ENCODE measurements around the gene EIF3F.
"Not testable (repeated sequence)": the region's sequence is repeated elsewhere in the genome, so short reads cannot be mapped to it uniquely, and the experiment has no call there.

Gene EIF3F

DNA sequence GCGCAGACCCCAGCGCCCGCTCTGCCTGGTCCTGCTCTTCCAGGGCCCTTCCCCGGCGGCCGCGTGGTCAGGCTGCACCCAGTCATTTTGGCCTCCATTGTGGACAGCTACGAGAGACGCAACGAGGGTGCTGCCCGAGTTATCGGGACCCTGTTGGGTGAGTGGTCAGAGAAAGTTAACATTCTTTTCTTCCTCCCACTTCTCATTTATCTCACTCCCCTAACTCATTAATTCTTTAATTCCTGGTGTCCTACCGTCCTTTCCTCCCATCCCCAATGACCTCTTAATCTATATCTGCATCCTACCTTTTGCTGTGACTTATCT is 385 bp downstream of the EIF3F start:
- DNase-seq (ENCODE audit: low read depth in 2 of 2) = not testable (repeated sequence)

GRCh38 chr11:7994581-7995278 is 7.6 kb downstream of the EIF3F start:
- DNase-seq (ENCODE audit: low read depth in 2 of 2) = no peak

- DNase-seq (ENCODE audit: low read depth in 2 of 2) = no peak
These were observed 12.7 kb downstream of the EIF3F start for GRCh38 chr11:7999795-8000194.

- DNase-seq (ENCODE audit: low read depth in 2 of 2) = no peak
These were observed 13.3 kb downstream of the EIF3F start for GRCh38 chr11:8000390-8000789.

DNA sequence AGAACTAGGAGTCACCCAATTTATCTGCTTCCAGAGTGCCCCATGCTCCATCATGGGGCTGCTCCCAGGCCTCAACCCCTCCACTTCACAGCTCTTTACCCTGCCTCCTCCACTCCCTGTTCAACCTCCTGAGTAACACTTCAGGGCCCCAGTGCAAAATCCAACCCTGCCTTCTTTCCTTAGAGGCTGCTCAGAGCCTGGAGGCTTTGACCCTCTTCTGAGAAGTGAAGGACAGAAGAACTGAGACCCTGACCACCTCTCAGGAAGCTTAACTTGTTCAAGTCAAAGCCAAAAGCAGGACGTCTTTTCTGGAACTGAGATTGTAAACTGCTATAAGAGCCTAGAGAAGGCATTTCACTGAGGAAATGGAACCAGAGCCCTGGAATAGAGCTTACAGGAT is 15.5 kb downstream of the EIF3F start:
- no peak for DNase-seq (ENCODE audit: low read depth in 2 of 2)

GRCh38 chr11:8003187-8003586 is 16.1 kb downstream of the EIF3F start:
- no peak for DNase-seq (ENCODE audit: low read depth in 2 of 2)

GRCh38 chr11:8004008-8004407 is 16.9 kb downstream of the EIF3F start:
- DNase-seq (ENCODE audit: low read depth in 2 of 2) = no peak

- DNase-seq (ENCODE audit: low read depth in 2 of 2) = no peak
These were observed 18.4 kb downstream of the EIF3F start for GRCh38 chr11:8005556-8005955.

- DNase-seq (ENCODE audit: low read depth in 2 of 2) = peak in 1 of 2 donors; percentile 42
These were observed 19.3 kb downstream of the EIF3F start for GRCh38 chr11:8006349-8006977.

- DNase-seq (ENCODE audit: low read depth in 2 of 2) = no peak
These were observed 21.1 kb downstream of the EIF3F start for GRCh38 chr11:8008212-8008611.

DNA sequence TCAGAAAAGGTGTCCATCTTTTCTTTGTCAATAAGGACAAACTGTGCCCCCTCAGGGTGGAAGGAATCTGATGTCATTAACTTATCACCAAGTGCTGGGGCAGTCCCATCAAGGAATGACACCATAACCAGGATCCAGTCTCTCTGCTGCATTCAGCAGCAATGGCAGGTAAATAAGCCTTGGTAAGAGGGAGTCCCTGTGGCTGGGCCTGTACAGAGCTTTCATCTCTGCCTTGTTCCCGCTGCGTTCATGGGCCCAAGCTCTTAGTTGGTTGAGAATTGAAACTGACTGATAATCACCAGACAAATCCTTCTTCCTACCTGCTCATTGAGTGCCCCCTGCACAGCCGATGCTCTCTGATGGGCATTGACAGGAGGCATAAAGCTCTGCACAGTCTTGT is 22.7 kb downstream of the EIF3F start:
- DNase-seq (ENCODE audit: low read depth in 2 of 2) = no peak

DNA sequence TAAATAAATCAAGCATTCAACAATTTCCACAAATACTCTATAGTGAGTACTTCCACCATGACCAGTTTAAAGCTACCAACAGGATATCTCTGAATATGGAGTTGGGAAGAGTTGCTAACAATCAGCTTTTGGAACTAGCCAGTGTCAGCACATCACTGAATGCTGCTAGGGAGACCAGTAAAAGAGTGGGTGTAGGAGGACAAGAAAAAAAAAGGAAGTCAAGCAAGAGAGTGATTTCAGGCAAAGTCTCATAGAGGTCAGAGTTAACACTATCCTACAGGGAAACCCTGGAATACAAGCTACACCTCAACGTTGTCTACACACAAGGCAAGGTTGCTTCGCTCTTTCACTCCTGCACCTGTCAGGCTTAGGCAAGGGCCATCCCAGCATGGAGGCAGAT is 24.2 kb downstream of the EIF3F start:
- no peak for DNase-seq (ENCODE audit: low read depth in 2 of 2)

GRCh38 chr11:8011981-8012444 is 24.9 kb downstream of the EIF3F start:
- DNase-seq (ENCODE audit: low read depth in 2 of 2) = no peak

- DNase-seq (ENCODE audit: low read depth in 2 of 2) = no peak
These were observed 26.7 kb downstream of the EIF3F start for GRCh38 chr11:8013833-8014232.

DNA sequence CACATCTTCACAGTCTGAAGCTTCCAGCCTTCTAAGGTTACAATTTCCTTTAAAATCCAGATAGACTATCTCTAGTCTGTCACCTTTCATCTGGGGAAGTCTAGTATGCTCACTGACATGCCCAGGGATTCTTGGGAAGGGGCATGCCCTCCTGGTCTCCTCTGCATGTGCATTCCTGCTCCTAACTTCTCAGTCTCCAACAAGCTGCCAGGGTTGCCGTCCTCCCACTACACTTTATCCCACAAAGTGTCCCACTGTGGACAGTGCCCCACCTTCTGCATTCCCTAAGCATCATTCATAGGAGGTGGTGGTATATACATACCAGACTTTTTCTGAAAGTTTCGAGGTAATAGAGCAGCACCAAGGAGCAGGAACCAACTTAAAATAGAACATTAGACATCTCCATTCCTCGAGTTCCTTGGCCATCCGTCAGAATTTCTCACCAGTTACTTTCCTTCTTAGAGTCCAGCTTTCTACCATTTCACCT is 28.7 kb downstream of the EIF3F start:
- no peak for DNase-seq (ENCODE audit: low read depth in 2 of 2)

- no peak for DNase-seq (ENCODE audit: low read depth in 2 of 2)
These were observed 29.3 kb downstream of the EIF3F start for GRCh38 chr11:8016440-8016839.

- DNase-seq (ENCODE audit: low read depth in 2 of 2) = no peak
These were observed 29.9 kb downstream of the EIF3F start for GRCh38 chr11:8017071-8017470.

- no peak for DNase-seq (ENCODE audit: low read depth in 2 of 2)
These were observed 30.9 kb downstream of the EIF3F start for GRCh38 chr11:8017894-8018483.

DNA sequence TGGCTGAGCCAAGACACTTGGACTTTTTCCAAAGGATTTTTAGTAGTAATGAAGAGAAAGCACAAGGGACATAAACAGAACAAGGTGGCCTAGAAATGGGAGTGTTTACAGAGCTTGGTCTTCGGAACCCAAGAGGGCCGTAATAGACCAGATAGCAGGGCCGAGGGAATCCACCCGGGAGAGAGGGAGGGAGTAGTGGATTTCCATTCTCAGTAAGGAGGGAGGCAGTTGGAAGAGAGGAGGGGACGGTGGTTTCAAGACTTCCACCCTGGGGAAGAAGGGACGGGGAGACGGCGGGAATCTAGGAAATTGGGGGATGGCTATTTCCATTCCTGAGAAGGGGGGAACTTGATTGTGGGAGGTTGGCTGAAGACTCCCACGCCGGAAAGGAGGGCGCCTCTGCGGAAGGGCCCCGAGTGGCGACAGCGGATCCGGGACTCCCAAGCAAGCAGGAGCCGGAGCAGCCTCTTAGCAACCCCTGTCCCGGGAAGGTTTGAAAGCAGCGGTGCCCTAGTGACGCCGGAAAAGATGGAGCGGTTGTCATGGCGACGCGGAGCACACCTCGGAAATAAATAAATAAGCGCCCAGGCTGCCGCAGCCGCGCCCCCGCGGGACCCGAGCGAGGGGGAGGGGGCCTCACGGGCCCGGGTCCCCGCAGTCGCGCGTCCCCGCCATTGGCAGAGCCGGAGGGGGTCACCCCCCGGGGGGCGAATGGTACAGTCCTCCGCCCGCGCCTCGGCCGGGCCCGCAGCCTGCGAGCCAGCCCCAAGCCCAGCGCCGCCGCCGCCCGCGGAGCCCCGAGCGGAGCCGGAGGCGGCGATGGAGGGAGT is 31.6 kb downstream of the EIF3F start:
- DNase-seq (ENCODE audit: low read depth in 2 of 2) = peak; percentile 44 to 45

GRCh38 chr11:8019314-8020243 is 32.4 kb downstream of the EIF3F start:
- DNase-seq (ENCODE audit: low read depth in 2 of 2) = peak; percentile 29 to 39

DNA sequence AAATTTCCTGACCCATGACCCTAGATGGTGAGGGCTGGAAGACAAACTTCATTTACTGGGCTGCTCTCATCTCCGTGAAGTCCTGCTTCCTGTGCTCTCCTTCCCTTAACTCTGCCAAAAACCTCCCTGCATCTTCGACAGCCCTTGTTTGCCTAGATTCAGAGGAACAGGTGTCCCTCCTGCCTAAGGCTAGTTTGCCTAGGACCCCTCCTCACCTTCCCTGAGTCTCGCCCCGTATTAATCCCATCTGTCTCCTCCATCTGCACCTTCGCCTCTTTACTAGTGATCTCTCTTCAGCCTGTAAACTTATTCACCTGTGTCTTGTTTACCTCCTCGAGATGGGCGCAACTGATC is 33.1 kb downstream of the EIF3F start:
- no peak for DNase-seq (ENCODE audit: low read depth in 2 of 2)
